GM23248 (cell line): Measurements from ENCODE around the gene NUP42. TPM values are rescaled to one million over a fixed set of nuclear protein-coding genes. Genes with fewer than 3 reads are reported as not detected.

Source experiments
- DNase-seq: peaks from one replicate; pipeline ENCODE4 v3.0.0-alpha.2; 2015
- H2AFZ ChIP-seq: fragments of 200-600 bp; sonication (generic); 2 replicates; pipeline ENCODE4 v1.6.1; 2016; ENCODE audit warnings: antibody characterized with exemption
- H3F3A ChIP-seq: fragments of 200-600 bp; sonication (generic); 2 replicates; pipeline ENCODE4 v1.6.1; 2016; ENCODE audit warnings: mild to moderate bottlenecking, antibody characterized with exemption, mixed run types; ENCODE audit not compliant: insufficient read depth
- H3K27ac ChIP-seq: fragments of 200-600 bp; sonication (generic); 2 replicates; pipeline ENCODE4 v1.5.1; 2016; ENCODE audit warnings: mild to moderate bottlenecking
- H3K27me3 ChIP-seq: fragments of 200-600 bp; sonication (generic); replicated peaks from 2 replicates; pipeline ENCODE4 v1.6.1; 2016; ENCODE audit warnings: mild to moderate bottlenecking; ENCODE audit not compliant: insufficient read depth
- H3K36me3 ChIP-seq: fragments of 200-600 bp; sonication (generic); 2 replicates; pipeline ENCODE4 v1.6.1; 2016; ENCODE audit warnings: low read depth, mild to moderate bottlenecking
- H3K4me1 ChIP-seq: fragments of 200-600 bp; sonication (generic); 2 replicates; pipeline ENCODE4 v1.6.1; 2016; ENCODE audit warnings: mild to moderate bottlenecking; ENCODE audit not compliant: insufficient read depth
- H3K4me2 ChIP-seq: fragments of 200-600 bp; sonication (generic); one replicate; pipeline ENCODE4 v1.6.1; 2016; ENCODE audit warnings: mild to moderate bottlenecking; ENCODE audit not compliant: unreplicated experiment
- H3K4me3 ChIP-seq: fragments of 200-600 bp; sonication (generic); 2 replicates; pipeline ENCODE4 v1.5.1; 2016; ENCODE audit warnings: mild to moderate bottlenecking
- H3K79me2 ChIP-seq: fragments of 200-600 bp; sonication (generic); 2 replicates; pipeline ENCODE4 v1.6.1; 2016; ENCODE audit warnings: mild to moderate bottlenecking; ENCODE audit not compliant: insufficient read depth
- H3K9ac ChIP-seq: fragments of 200-600 bp; sonication (generic); 2 replicates; pipeline ENCODE4 v1.6.1; 2016; ENCODE audit warnings: mild to moderate bottlenecking
- H3K9me2 ChIP-seq: fragments of 200-600 bp; sonication (generic); 2 replicates; pipeline ENCODE4 v1.6.1; 2016; ENCODE audit warnings: mixed run types, mild to moderate bottlenecking, moderate library complexity; ENCODE audit not compliant: insufficient read depth
- H3K9me3 ChIP-seq: fragments of 200-600 bp; sonication (generic); one replicate; pipeline ENCODE4 v1.6.1; 2017; ENCODE audit warnings: low read depth
- H4K20me1 ChIP-seq: fragments of 200-600 bp; sonication (generic); 2 replicates; pipeline ENCODE4 v1.6.0; 2016; ENCODE audit not compliant: insufficient read depth
- EZH2 ChIP-seq: fragments of 200-600 bp; sonication (generic); IDR thresholded peaks from 2 replicates; pipeline ENCODE4 v1.6.1; 2018; ENCODE audit warnings: antibody characterized with exemption, mild to moderate bottlenecking; ENCODE audit not compliant: insufficient read depth, poor library complexity, severe bottlenecking
- EZH2phosphoT487 ChIP-seq: fragments of 200-600 bp; sonication (generic); IDR thresholded peaks from 2 replicates; pipeline ENCODE4 v1.6.1; 2018; ENCODE audit warnings: antibody characterized with exemption, moderate library complexity, mild to moderate bottlenecking, low read depth; ENCODE audit not compliant: insufficient read depth
- WGBS, 2 experiments: methylation state at CpG; one replicate each; pipeline ENCODE4 v1.1.6; 2015 to 2017; ENCODE audit warnings: low lambda C conversion rate in 2 of 2, low coverage in 1 of 2; ENCODE audit errors: missing lambda C conversion rate in 2 of 2; 5-methylcytosine and 5-hydroxymethylcytosine counted together
- in situ Hi-C: fragments of 300-500 bp; cut with MboI; formaldehyde crosslinking; loops from 2 replicates; pipeline ENCODE4 v1.15.0; 2020
- polyA plus RNA-seq: library from polyadenylated mRNA; unstranded; fragments of >200 nt; fragmentation: Nextera tagmentation; extraction: Ambion mirVana; gene quantifications from 2 replicates; pipeline ENCODE4 v1.2.1, GENCODE V29; 2016
- total RNA-seq: library from RNA; depleted of rRNA; stranded (reverse); fragments of >200 nt; shearing (Covaris generic); gene quantifications from 2 replicates; pipeline ENCODE4 v1.2.3, GENCODE V29; 2014

The NUP42 gene
- total and polyA plus RNA-seq, 2 experiments from 2014 or later = 27.1 to 34.2 TPM

GRCh38 chr7:23235813-23236221, 54.0 kb downstream of the NUP42 start:
- Histone ChIP-seq H4K20me1 (no peaks in the 10 kb centered on the region), H3K4me3 (no peak overlapping the region), H3K36me3 (no peaks in the 10 kb centered on the region), H3F3A (no peaks in the 10 kb centered on the region), H3K27ac (no peak overlapping the region), H3K9me3 (no peaks in the 10 kb centered on the region), H3K4me2 (no peak overlapping the region), H3K79me2 (no peaks in the 10 kb centered on the region), H3K4me1 (no peaks in the 10 kb centered on the region), H3K9me2 (no peaks in the 10 kb centered on the region), H3K27me3 (no peaks in the 10 kb centered on the region), H3K9ac (no peak overlapping the region), H2AFZ (no peak overlapping the region)
- in situ Hi-C loops = loop anchor here (25.0 kb wide), 1 partner anchor 699 kb away; no protein-coding TSS in a partner anchor
- WGBS, 2 experiments = 63 to 70% methylated on average over 6 of the region's 6 CpGs
- peak; percentile 63 for DNase-seq
- TF ChIP-seq EZH2phosphoT487 = no peak

- in situ Hi-C loops = loop anchor here (25.0 kb wide), 1 partner anchor 700 kb away; no protein-coding TSS in a partner anchor
- DNase-seq = no peak
- H3K4me2 ChIP-seq = no peak overlapping the region
- H3K27me3 ChIP-seq = no peaks in the 10 kb centered on the region
- no peak overlapping the region for H3K9ac ChIP-seq
- H3K79me2 ChIP-seq = no peaks in the 10 kb centered on the region
- no peaks in the 10 kb centered on the region for H3K9me3 ChIP-seq
- H3F3A ChIP-seq = no peaks in the 10 kb centered on the region
- H3K27ac ChIP-seq = no peak overlapping the region
- H3K36me3 ChIP-seq = no peaks in the 10 kb centered on the region
- no peaks in the 10 kb centered on the region for H4K20me1 ChIP-seq
- H3K9me2 ChIP-seq = no peaks in the 10 kb centered on the region
- 95 to 97% methylated on average over 3 of the region's 3 CpGs for WGBS, 2 experiments
- H3K4me1 ChIP-seq = no peaks in the 10 kb centered on the region
- H3K4me3 ChIP-seq = no peak overlapping the region
- no peak for TF ChIP-seq EZH2
- no peak for TF ChIP-seq EZH2phosphoT487
- H2AFZ ChIP-seq = no peak overlapping the region
Observed at GRCh38 chr7:23237000-23237399, 55.2 kb downstream of the NUP42 start.

GRCh38 chr7:23238983-23239652, 57.3 kb downstream of the NUP42 start:
- in situ Hi-C loops = loop anchor here (25.0 kb wide), 1 partner anchor 702 kb away; no protein-coding TSS in a partner anchor
- H3K9me2 ChIP-seq = no peaks in the 10 kb centered on the region
- H3K27me3 ChIP-seq = no peaks in the 10 kb centered on the region
- H3K4me3 ChIP-seq = no peak overlapping the region
- TF ChIP-seq EZH2phosphoT487 (no peak), EZH2 (no peak)
- H3K79me2 ChIP-seq = no peaks in the 10 kb centered on the region
- peak overlapping the region; percentile 50 for H2AFZ ChIP-seq
- H3K9ac ChIP-seq = no peak overlapping the region
- WGBS, 2 experiments = 19 to 25% methylated on average over 11 of the region's 11 CpGs
- H3K27ac ChIP-seq = no peak overlapping the region
- 0 out of 2 replicates have a peak, but pooled peaks cover 2% of the 10 kb centered on the region for H3F3A ChIP-seq
- no peaks in the 10 kb centered on the region for H4K20me1 ChIP-seq
- DNase-seq = peak; percentile 14
- H3K9me3 ChIP-seq = no peaks in the 10 kb centered on the region
- H3K36me3 ChIP-seq = no peaks in the 10 kb centered on the region
- peaks cover 11% of the 10 kb centered on the region for H3K4me1 ChIP-seq
- no peak overlapping the region for H3K4me2 ChIP-seq

GRCh38 chr7:23239698-23240097, 57.9 kb downstream of the NUP42 start:
- Histone ChIP-seq H3K9me3 (no peaks in the 10 kb centered on the region), H3K79me2 (no peaks in the 10 kb centered on the region), H3K36me3 (no peaks in the 10 kb centered on the region), H3K9me2 (no peaks in the 10 kb centered on the region), H3K4me2 (no peak overlapping the region), H4K20me1 (no peaks in the 10 kb centered on the region), H3K4me1 (peaks cover 11% of the 10 kb centered on the region), H3K27me3 (no peaks in the 10 kb centered on the region), H3K27ac (no peak overlapping the region), H3K4me3 (no peak overlapping the region), H2AFZ (no peak overlapping the region), H3F3A (0 out of 2 replicates have a peak, but pooled peaks cover 8% of the 10 kb centered on the region), H3K9ac (no peak overlapping the region)
- TF ChIP-seq EZH2phosphoT487 (no peak), EZH2 (no peak)
- 47 to 49% methylated on average over 5 of the region's 5 CpGs for WGBS, 2 experiments
- in situ Hi-C loops = loop anchor here (25.0 kb wide), 1 partner anchor 702 kb away; no protein-coding TSS in a partner anchor
- no peak for DNase-seq
